Activated T-cell treated with anti-CD3 and anti-CD28 coated beads for 48 hours (primary cell): ENCODE data around the gene RALGPS1.
A peak's percentile ranks its signal among the peaks of the same experiment; 100 is the strongest.

ENCODE experiments used
- DNase-seq: peaks from one replicate; pipeline ENCODE4 v3.0.0-alpha.2; 2020; ENCODE audit warnings: low read depth

Gene RALGPS1

GRCh38 chr9:127022913-127023660 lies 108.5 kb downstream of the RALGPS1 start:
- no peak for DNase-seq

- DNase-seq = no peak
Observed at GRCh38 chr9:127025042-127025441, 110.5 kb downstream of the RALGPS1 start.

DNA sequence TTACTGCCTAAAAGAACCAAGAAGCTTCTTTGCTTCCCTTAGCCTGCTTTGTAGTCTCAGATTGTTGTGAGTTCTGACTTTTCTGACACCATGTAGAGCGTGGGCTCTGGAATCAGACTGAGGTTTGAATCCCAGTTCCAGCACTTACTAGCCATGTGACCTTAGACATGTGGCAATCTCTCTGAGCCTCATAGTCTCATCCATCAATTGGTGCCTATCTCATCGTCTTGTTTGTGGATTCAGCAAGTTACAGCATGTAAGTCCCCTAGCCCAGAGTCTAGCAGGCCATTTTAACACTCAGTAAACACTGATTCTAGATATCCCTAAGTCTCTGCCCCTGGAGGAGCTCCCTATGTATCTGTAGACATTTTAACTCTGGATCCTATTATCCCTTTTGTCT lies 113.1 kb downstream of the RALGPS1 start:
- DNase-seq = no peak

GRCh38 chr9:127029548-127029947 lies 115.0 kb downstream of the RALGPS1 start:
- no peak for DNase-seq

GRCh38 chr9:127030814-127031740 lies 116.5 kb downstream of the RALGPS1 start:
- DNase-seq = no peak

GRCh38 chr9:127032256-127032655 lies 117.7 kb downstream of the RALGPS1 start:
- DNase-seq = no peak

GRCh38 chr9:127033061-127033460 lies 118.5 kb downstream of the RALGPS1 start:
- DNase-seq = no peak

GRCh38 chr9:127033789-127034188 lies 119.2 kb downstream of the RALGPS1 start:
- no peak for DNase-seq

- no peak for DNase-seq
Observed at GRCh38 chr9:127034691-127035090, 120.1 kb downstream of the RALGPS1 start.

DNA sequence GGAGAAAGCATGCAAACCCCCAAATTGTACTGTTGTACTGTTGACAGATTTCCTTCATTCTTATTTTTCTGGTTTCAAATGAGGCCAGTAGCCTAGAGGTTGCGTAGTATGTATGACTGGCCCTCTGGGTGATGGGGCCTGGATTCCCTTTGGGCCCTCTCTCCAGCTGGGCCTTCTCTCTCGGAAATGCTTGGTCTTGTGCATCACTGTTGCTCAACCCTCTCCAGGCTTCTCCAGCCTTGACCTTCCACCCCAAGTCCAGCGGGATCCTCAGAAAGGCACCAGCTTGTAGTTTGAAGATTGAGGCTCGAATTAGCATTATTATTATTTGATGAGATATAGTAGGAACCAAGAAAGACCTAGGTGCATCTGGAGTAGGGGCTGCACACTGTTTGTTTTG lies 120.8 kb downstream of the RALGPS1 start:
- DNase-seq = no peak

- DNase-seq = no peak
Observed at GRCh38 chr9:127035948-127036347, 121.4 kb downstream of the RALGPS1 start.

DNA sequence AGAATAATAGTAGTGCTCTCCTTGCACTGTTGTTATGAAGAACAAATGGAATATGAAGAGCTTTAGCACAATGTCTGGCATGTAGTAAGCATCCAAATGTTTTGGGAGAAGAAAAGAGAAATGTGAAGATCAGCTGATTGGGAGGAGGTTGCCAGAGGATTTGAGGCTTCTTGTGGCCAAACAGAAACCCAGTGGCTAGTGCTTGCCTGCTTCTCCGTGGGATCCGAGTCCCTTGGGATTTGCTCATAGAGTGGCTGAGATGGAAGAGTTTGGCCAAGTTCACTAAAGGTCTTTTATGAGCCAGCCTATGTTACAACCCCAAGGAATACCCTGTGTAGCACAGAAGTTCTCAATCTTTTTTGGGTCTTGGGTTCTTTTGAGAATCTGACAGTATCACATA lies 121.9 kb downstream of the RALGPS1 start:
- DNase-seq = no peak

DNA sequence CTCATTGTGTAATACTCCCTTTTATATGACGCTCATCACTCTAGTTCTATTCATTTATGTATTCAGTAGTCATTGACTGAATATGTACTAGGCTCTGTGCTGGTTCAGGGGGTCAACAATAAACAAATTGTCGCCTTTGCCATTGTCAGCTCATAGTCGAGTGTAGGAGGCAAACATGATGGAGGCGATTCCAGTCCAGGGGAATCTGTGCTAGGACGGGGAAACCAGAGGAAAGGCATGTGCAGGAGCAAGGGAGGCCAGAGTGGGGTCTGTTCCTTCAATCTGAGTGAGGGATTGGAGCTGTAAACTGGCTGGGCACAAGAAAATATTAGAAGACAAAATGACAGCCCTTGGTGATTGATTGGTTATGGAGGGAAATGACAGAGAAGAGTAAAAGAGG lies 123.9 kb downstream of the RALGPS1 start:
- no peak for DNase-seq

DNA sequence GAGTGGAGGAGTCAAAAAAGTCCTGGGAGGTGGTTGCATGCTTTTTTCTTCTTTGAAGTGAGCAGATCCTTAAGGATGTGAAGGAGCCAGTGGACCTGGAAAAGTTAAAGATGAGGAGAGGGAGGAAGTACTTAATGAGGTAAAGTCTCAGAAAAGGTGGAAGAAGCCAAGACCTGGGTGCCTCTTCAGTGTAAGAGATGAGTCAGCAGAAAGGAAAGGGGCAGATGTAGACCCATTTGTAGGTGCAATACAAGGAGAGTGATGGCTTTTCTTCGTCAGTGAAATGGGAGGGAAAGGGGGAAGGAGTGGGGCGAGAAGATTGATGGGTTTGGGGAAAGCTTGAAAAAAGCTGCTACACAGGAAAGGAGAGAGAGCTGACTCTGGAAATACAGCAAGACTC lies 124.9 kb downstream of the RALGPS1 start:
- no peak for DNase-seq

GRCh38 chr9:127045148-127045547 lies 130.6 kb downstream of the RALGPS1 start:
- DNase-seq = no peak

DNA sequence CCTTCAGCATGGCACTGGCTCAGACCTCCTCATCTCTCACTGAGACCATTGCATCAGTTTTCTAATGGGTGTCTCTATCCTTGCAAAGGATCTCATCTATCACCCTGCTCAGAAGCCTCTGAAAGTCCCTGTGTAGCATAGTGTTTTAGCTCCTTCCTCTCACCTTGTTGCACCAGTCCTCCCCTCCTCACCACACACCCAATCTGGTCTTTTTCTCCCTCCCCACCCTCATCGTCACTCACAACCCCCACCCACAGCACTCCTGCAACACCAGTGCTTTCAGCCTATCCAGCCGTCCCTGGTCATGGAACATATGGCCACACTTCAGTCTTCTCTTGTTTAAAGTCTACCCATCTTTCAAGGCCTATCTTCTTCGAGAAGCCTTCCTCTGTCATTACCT lies 133.4 kb downstream of the RALGPS1 start:
- DNase-seq = no peak

DNA sequence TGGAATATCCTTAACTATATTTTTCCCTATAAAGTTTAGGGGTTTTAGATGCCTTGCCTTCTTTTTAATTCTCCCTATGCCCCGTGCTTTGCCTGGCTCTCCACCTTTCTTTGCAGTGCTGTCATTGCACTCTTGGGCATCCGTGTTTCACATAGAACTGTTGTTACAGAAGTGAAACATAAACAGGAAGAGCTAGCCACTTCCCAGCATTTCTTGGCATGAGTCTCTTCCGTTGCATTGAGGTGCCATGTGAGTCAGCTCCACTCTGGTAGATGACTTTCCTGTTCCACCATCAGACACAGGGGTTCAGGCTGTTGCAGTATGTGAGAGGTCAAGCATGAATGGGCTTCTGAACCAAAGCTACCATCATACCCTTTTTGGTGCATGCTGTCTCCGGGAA lies 134.5 kb downstream of the RALGPS1 start:
- peak; percentile 1 for DNase-seq

GRCh38 chr9:127049581-127049980 lies 135.0 kb downstream of the RALGPS1 start:
- DNase-seq = no peak

GRCh38 chr9:127050152-127050551 lies 135.6 kb downstream of the RALGPS1 start:
- no peak for DNase-seq

DNA sequence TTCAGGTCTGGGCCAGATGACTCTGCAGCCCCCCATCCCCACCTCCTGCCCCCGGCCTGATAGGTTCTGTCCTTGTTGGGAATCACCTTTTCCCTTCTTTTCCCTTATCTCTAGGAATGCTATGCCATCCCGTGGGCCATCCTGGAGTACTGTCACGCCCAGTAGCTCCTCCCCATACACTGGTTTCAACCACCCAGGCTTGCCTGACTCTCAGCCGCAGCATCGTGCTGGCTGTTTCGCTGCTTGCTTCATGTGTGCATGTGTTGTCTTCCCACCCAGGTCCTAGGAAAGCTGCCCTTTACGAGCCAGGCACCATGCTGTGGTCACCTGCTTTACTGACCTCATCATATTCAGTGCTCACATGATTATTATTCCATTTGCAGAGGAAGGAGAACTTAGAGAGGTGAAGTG lies 136.0 kb downstream of the RALGPS1 start:
- DNase-seq = no peak

GRCh38 chr9:127051881-127052595 lies 137.5 kb downstream of the RALGPS1 start:
- DNase-seq = no peak

- no peak for DNase-seq
Observed at GRCh38 chr9:127053057-127053821, 138.7 kb downstream of the RALGPS1 start.
